NOMO-1 treated with dmso at 0.1 percent for 144 hours (cell line): Measurements from ENCODE around the gene NUDCD3.
"Not testable (repeated sequence)": the region's sequence is repeated elsewhere in the genome, so short reads cannot be mapped to it uniquely, and the experiment has no call there.

Source experiments
- DNase-seq: peaks from one replicate; lab custom pipeline; 2025; ENCODE audit not compliant: unreplicated experiment; lab: John Stamatoyannopoulos, UW

Gene NUDCD3

GRCh38 chr7:44449584-44449928 lies 40.9 kb downstream of the NUDCD3 start:
- peak; percentile 21 for DNase-seq

- DNase-seq, result no peak
These were observed 41.4 kb downstream of the NUDCD3 start for GRCh38 chr7:44448922-44449583.

- no peak for DNase-seq
These were observed 42.5 kb downstream of the NUDCD3 start for GRCh38 chr7:44447874-44448425.

- no peak for DNase-seq
These were observed 44.3 kb downstream of the NUDCD3 start for GRCh38 chr7:44445986-44446671.

GRCh38 chr7:44441079-44441478 lies 49.4 kb downstream of the NUDCD3 start:
- DNase-seq, result no peak

- DNase-seq, result no peak
These were observed 49.8 kb downstream of the NUDCD3 start for GRCh38 chr7:44440577-44441078.

GRCh38 chr7:44439926-44440325 lies 50.5 kb downstream of the NUDCD3 start:
- no peak for DNase-seq

GRCh38 chr7:44438816-44439215 lies 51.6 kb downstream of the NUDCD3 start:
- no peak for DNase-seq

GRCh38 chr7:44434201-44434600 lies 56.3 kb downstream of the NUDCD3 start:
- DNase-seq, result no peak

GRCh38 chr7:44433255-44434022 lies 57.0 kb downstream of the NUDCD3 start:
- DNase-seq, result no peak

GRCh38 chr7:44432381-44432977 lies 58.0 kb downstream of the NUDCD3 start:
- DNase-seq, result no peak

- DNase-seq, result no peak
These were observed 59.3 kb downstream of the NUDCD3 start for GRCh38 chr7:44431091-44431608.

GRCh38 chr7:44430054-44430453 lies 60.4 kb downstream of the NUDCD3 start:
- no peak for DNase-seq

- DNase-seq, result not testable (repeated sequence)
These were observed 65.7 kb downstream of the NUDCD3 start for GRCh38 chr7:44424762-44425161.

- DNase-seq, result no peak
These were observed 73.5 kb downstream of the NUDCD3 start for GRCh38 chr7:44416941-44417340.

GRCh38 chr7:44415510-44415909 lies 74.9 kb downstream of the NUDCD3 start:
- no peak for DNase-seq

GRCh38 chr7:44415047-44415446 lies 75.4 kb downstream of the NUDCD3 start:
- no peak for DNase-seq

GRCh38 chr7:44411306-44411705 lies 79.2 kb downstream of the NUDCD3 start:
- DNase-seq, result no peak

- DNase-seq, result no peak
These were observed 81.9 kb downstream of the NUDCD3 start for GRCh38 chr7:44408596-44408995.

GRCh38 chr7:44403775-44404174 lies 86.7 kb downstream of the NUDCD3 start:
- no peak for DNase-seq

- DNase-seq, result no peak
These were observed 87.2 kb downstream of the NUDCD3 start for GRCh38 chr7:44403176-44403759.
